Neural cell (in vitro differentiated cells): ENCODE data around the gene CERKL. TPM values are rescaled to one million over a fixed set of nuclear protein-coding genes. Genes with fewer than 3 reads are reported as not detected.

Experiments used
- H2AFZ ChIP-seq: fragments of 200-600, 300-800 bp; sonication (generic), shearing (Covaris generic); 2 replicates; pipeline ENCODE4 v1.6.0; 2014; ENCODE audit warnings: low read depth, mild to moderate bottlenecking, antibody characterized with exemption, low read length, moderate library complexity
- H3F3A ChIP-seq: fragments of 200-600 bp; shearing (Covaris generic); 2 replicates; pipeline ENCODE4 v1.6.1; 2016; ENCODE audit warnings: mild to moderate bottlenecking, moderate library complexity, mixed read lengths, antibody characterized with exemption, low read length; ENCODE audit not compliant: insufficient read depth, poor library complexity, severe bottlenecking
- H3K27ac ChIP-seq: fragments of 200-600, 300-800 bp; sonication (generic), shearing (Covaris generic); 2 replicates; pipeline ENCODE4 v1.5.1; 2014; ENCODE audit warnings: mild to moderate bottlenecking, low read length, moderate library complexity
- H3K27me3 ChIP-seq: fragments of 300-800, 200-600 bp; sonication (generic), shearing (Covaris generic); 2 replicates; pipeline ENCODE4 v1.6.0; 2014; ENCODE audit warnings: mild to moderate bottlenecking, low read depth, low read length, moderate library complexity; ENCODE audit not compliant: insufficient read depth
- H3K36me3 ChIP-seq: fragments of 300-800, 200-600 bp; sonication (generic), shearing (Covaris generic); 2 replicates; pipeline ENCODE4 v1.5.1; 2014; ENCODE audit warnings: mild to moderate bottlenecking, antibody characterized with exemption, low read length, moderate library complexity; ENCODE audit not compliant: insufficient read depth
- H3K4me2 ChIP-seq: fragments of 300-800, 200-600 bp; sonication (generic), shearing (Covaris generic); 2 replicates; pipeline ENCODE4 v1.6.0; 2014; ENCODE audit warnings: mild to moderate bottlenecking, low read length
- H3K4me3 ChIP-seq: fragments of 300-800, 200-600 bp; sonication (generic), shearing (Covaris generic); 2 replicates; pipeline ENCODE4 v1.5.1; 2014; ENCODE audit warnings: mild to moderate bottlenecking, low read length, moderate library complexity
- H3K79me2 ChIP-seq: fragments of 200-600 bp; shearing (Covaris generic); replicated peaks from 2 replicates; pipeline ENCODE4 v1.6.0; 2014; ENCODE audit warnings: mild to moderate bottlenecking, low read length, moderate library complexity; ENCODE audit not compliant: insufficient read depth
- H3K9ac ChIP-seq: fragments of 300-800, 200-600 bp; sonication (generic), shearing (Covaris generic); 2 replicates; pipeline ENCODE4 v1.6.1; 2016; ENCODE audit warnings: mild to moderate bottlenecking, low read length, mixed read lengths
- H3K9me2 ChIP-seq: fragments of 200-600 bp; shearing (Covaris generic); 2 replicates; pipeline ENCODE4 v1.6.1; 2016; ENCODE audit warnings: mild to moderate bottlenecking, low read length, mixed read lengths; ENCODE audit not compliant: insufficient read depth
- H3K9me3 ChIP-seq: fragments of 200-600, 300-800 bp; sonication (generic), shearing (Covaris generic); 2 replicates; pipeline ENCODE4 v1.6.1; 2016; ENCODE audit warnings: mild to moderate bottlenecking, mixed run types, low read length, moderate library complexity, mixed read lengths
- H4K20me1 ChIP-seq: fragments of 200-600 bp; shearing (Covaris generic); 2 replicates; pipeline ENCODE4 v1.6.1; 2016; ENCODE audit warnings: mild to moderate bottlenecking, mixed run types; ENCODE audit not compliant: insufficient read depth
- CTCF ChIP-seq: fragments of 450-650 bp; IDR thresholded peaks from 2 replicates; pipeline ENCODE4 v1.5.1; 2014; ENCODE audit warnings: antibody characterized with exemption, mild to moderate bottlenecking, moderate library complexity; ENCODE audit not compliant: poor library complexity, severe bottlenecking
- EP300 ChIP-seq: fragments of 450-650 bp; conservative IDR thresholded peaks from 2 replicates; pipeline ENCODE4 v1.6.1; 2014; ENCODE audit warnings: antibody characterized with exemption, mild to moderate bottlenecking, moderate library complexity; ENCODE audit not compliant: poor library complexity, severe bottlenecking
- EZH2 ChIP-seq: fragments of 200-600, 300-800 bp; shearing (Covaris generic), sonication (generic); IDR thresholded peaks from 2 replicates; pipeline ENCODE4 v1.6.1; 2014; ENCODE audit warnings: antibody characterized with exemption, low read length, borderline replicate concordance, mild to moderate bottlenecking; ENCODE audit not compliant: insufficient read depth, poor library complexity, severe bottlenecking
- MXI1 ChIP-seq: fragments of 450-650 bp; conservative IDR thresholded peaks from 2 replicates; pipeline ENCODE4 v1.6.1; 2014; ENCODE audit warnings: antibody characterized with exemption, mild to moderate bottlenecking; ENCODE audit not compliant: poor library complexity, severe bottlenecking
- POLR2AphosphoS5 ChIP-seq: IDR thresholded peaks from 2 replicates; pipeline ENCODE4 v1.6.1; 2012
- REST ChIP-seq: IDR thresholded peaks from 2 replicates; pipeline ENCODE4 v1.6.1; 2012; ENCODE audit warnings: borderline replicate concordance
- polyA plus RNA-seq: library from polyadenylated mRNA; depleted of rRNA; stranded (reverse); fragments of >200 nt; gene quantifications from 2 replicates; pipeline ENCODE4 v1.2.3, GENCODE V29; 2014

The CERKL gene
- polyA plus RNA-seq, 1 donor from 2014 or later, result not detected

- no peak within 1 kb of the TSS for H3K9ac ChIP-seq
- H3K4me2 ChIP-seq, result peak within 1 kb of the TSS; percentile 58
- H3K36me3 ChIP-seq, result no peaks in the 10 kb centered on the region
- no peak within 1 kb of the TSS for H3K27ac ChIP-seq
- no peaks in the 10 kb centered on the region for H3K79me2 ChIP-seq
- H3K27me3 ChIP-seq, result peaks cover 100% of the 10 kb centered on the region
- no peaks in the 10 kb centered on the region for H3F3A ChIP-seq
- H3K4me3 ChIP-seq, result peak within 1 kb of the TSS; percentile 69
- TF ChIP-seq REST (no peak), POLR2AphosphoS5 (no peak), CTCF (no peak), EZH2 (no peak)
- no peaks in the 10 kb centered on the region for H3K9me2 ChIP-seq
- H2AFZ ChIP-seq, result no peak within 1 kb of the TSS
- H4K20me1 ChIP-seq, result no peaks in the 10 kb centered on the region
- peaks cover 28% of the 10 kb centered on the region for H3K9me3 ChIP-seq
Observed at GRCh38 chr2:181680055-181680936, 23.4 kb upstream of the CERKL start, which contains the start of gene NEUROD1. NEUROD1 (minus strand) TSS chr2:181680517; CDS start chr2:181678860, 1,657 bp downstream.

GRCh38 chr2:181679544-181679979, 22.7 kb upstream of the CERKL start:
- Histone ChIP-seq H2AFZ (no peak overlapping the region), H3K79me2 (no peaks in the 10 kb centered on the region), H3K4me3 (peak overlapping the region; percentile 69), H4K20me1 (no peaks in the 10 kb centered on the region), H3K9me2 (no peaks in the 10 kb centered on the region), H3K27me3 (peaks cover 100% of the 10 kb centered on the region), H3K4me2 (peak overlapping the region; percentile 58), H3K36me3 (no peaks in the 10 kb centered on the region), H3K9ac (no peak overlapping the region), H3F3A (no peaks in the 10 kb centered on the region), H3K27ac (no peak overlapping the region), H3K9me3 (peaks cover 23% of the 10 kb centered on the region)
- TF ChIP-seq MXI1 (no peak), EP300 (no peak), POLR2AphosphoS5 (peak; percentile 8), EZH2 (peak; percentile 37)
